ENCODE results near the gene TRIM9. TPM values are rescaled to one million over a fixed set of nuclear protein-coding genes. Genes with fewer than 3 reads are reported as not detected.

Gene TRIM9
- total RNA-seq, 2 experiments from 2014 or later, result 0.19 to 0.45 TPM

- no peak overlapping the region for H3K4me3 Mint-ChIP-seq
- H3K4me1 Mint-ChIP-seq (ENCODE audit: low read depth), result no peaks in the 10 kb centered on the region
- intact Hi-C loops (cut with DNase I, micrococcal nuclease), result no loop called here
- Histone ChIP-seq H3K4me1 (ENCODE audit: insufficient read depth, low read length) (no peaks in the 10 kb centered on the region), H3K36me3 (ENCODE audit: insufficient read depth, low read length) (no peaks in the 10 kb centered on the region), H3K27me3 (ENCODE audit: control insufficient read depth in 1 of 2, insufficient read depth in 2 of 2, low read length in 2 of 2) (peaks cover 0 to 12% of the 10 kb centered on the region in 2 experiments), H3K9me3 (ENCODE audit: control insufficient read depth in 1 of 2, insufficient read depth in 1 of 2, low read length in 2 of 2) (no peaks in the 10 kb centered on the region), H3K4me3 (ENCODE audit: low read length) (no peak overlapping the region), H3K27ac (ENCODE audit: low read depth in 1 of 2, low read length in 2 of 2) (no peak overlapping the region)
- no peaks in the 10 kb centered on the region for H3K9me3 Mint-ChIP-seq
- peaks cover 24% of the 10 kb centered on the region for H3K27me3 Mint-ChIP-seq
- TF ChIP-seq CTCF (IDR thresholded peaks at IDR 0.05), result no peak
- DNase-seq (no peak), ATAC-seq (ENCODE audit: poor library complexity) (no peak)
- H3K36me3 Mint-ChIP-seq (ENCODE audit: low read depth), result no peaks in the 10 kb centered on the region
- H3K27ac Mint-ChIP-seq, result no peak overlapping the region
- ChIA-PET CTCF (no interaction called here), POLR2A (interaction anchor here (1.1 kb wide), 1 partner anchor 9 kb away, joined by 4 read pairs; the partner anchor contains the start of gene PYGL)
These were observed 159.5 kb downstream of the TRIM9 start for GRCh38 chr14:50935126-50936015.

- POLR2A ChIA-PET, result no interaction called here
- Mint-ChIP-seq H3K27me3 (peaks cover 13% of the 10 kb centered on the region), H3K27ac (no peak overlapping the region)
These were observed 162.1 kb downstream of the TRIM9 start for GRCh38 chr14:50932592-50933495.

More at GRCh38 chr14:50932592-50933495, 162.1 kb downstream of the TRIM9 start:
- H3K27ac ChIP-seq (ENCODE audit: low read depth in 1 of 2, low read length in 2 of 2), result no peak overlapping the region
- CTCF ChIA-PET, result no interaction called here
- Mint-ChIP-seq H3K36me3 (ENCODE audit: low read depth) (no peaks in the 10 kb centered on the region), H3K9me3 (no peaks in the 10 kb centered on the region), H3K4me3 (no peak overlapping the region), H3K4me1 (ENCODE audit: low read depth) (no peaks in the 10 kb centered on the region)
- DNase-seq (no peak), ATAC-seq (ENCODE audit: poor library complexity) (no peak)
- TF ChIP-seq CTCF (IDR thresholded peaks at IDR 0.05), result no peak
- H3K4me1 ChIP-seq (ENCODE audit: insufficient read depth, low read length), result no peaks in the 10 kb centered on the region
- intact Hi-C loops (cut with DNase I, micrococcal nuclease), result no loop called here
- no peak overlapping the region for H3K4me3 ChIP-seq (ENCODE audit: low read length)
- peaks cover 0 to 5% of the 10 kb centered on the region in 2 experiments for H3K27me3 ChIP-seq (ENCODE audit: control insufficient read depth in 1 of 2, insufficient read depth in 2 of 2, low read length in 2 of 2)
- H3K36me3 ChIP-seq (ENCODE audit: insufficient read depth, low read length), result no peaks in the 10 kb centered on the region
- H3K9me3 ChIP-seq (ENCODE audit: control insufficient read depth in 1 of 2, insufficient read depth in 1 of 2, low read length in 2 of 2), result no peaks in the 10 kb centered on the region

Data from CD4-positive, alpha-beta T cell (primary cell).